IgD-negative memory B cell (primary cell): ENCODE results near the gene CDHR5. TPM values are rescaled to one million over a fixed set of nuclear protein-coding genes. Genes with fewer than 3 reads are reported as not detected.

ENCODE experiments used
- H3K27ac Mint-ChIP-seq, 3 donors: one replicate each; pipeline ENCODE4 v1.8.0; 2020 to 2022; ENCODE audit warnings: mild to moderate bottlenecking in 3 of 3, mixed read lengths in 3 of 3, moderate library complexity in 1 of 3
- H3K27me3 Mint-ChIP-seq: one replicate; pipeline ENCODE4 v1.8.0; 2021; ENCODE audit warnings: mixed read lengths
- H3K36me3 Mint-ChIP-seq: one replicate; pipeline ENCODE4 v1.8.0; 2020; ENCODE audit warnings: mild to moderate bottlenecking, mixed read lengths
- H3K4me1 Mint-ChIP-seq, 3 donors: one replicate each; pipeline ENCODE4 v1.8.0; 2020 to 2022; ENCODE audit warnings: mixed read lengths in 3 of 3, mild to moderate bottlenecking in 1 of 3
- H3K4me3 Mint-ChIP-seq, 4 donors: one replicate each; pipeline ENCODE4 v1.8.0; 2020 to 2022; ENCODE audit warnings: mild to moderate bottlenecking in 4 of 4, mixed read lengths in 4 of 4, moderate library complexity in 3 of 4
- H3K9me3 Mint-ChIP-seq, 3 donors: one replicate each; pipeline ENCODE4 v1.8.0; 2020 to 2021; ENCODE audit warnings: mixed read lengths in 3 of 3, mild to moderate bottlenecking in 1 of 3
- polyA plus RNA-seq: library from polyadenylated mRNA; unstranded; fragments of 300-500 nt; fragmentation: Illumina TruSeq; gene quantifications from one replicate; pipeline ENCODE4 v1.2.3, GENCODE V29; 2021

Gene CDHR5
- polyA plus RNA-seq, 1 donor from 2014 or later = not detected

- Mint-ChIP-seq H3K36me3 (peaks cover 2% of the 10 kb centered on the region), H3K4me3 (peak overlapping the region in 2 of 4 donors; percentile 60 to 85), H3K27me3 (peaks cover 26% of the 10 kb centered on the region), H3K9me3 (no peaks in the 10 kb centered on the region), H3K4me1 (peaks cover 0 to 5% (median 4%) of the 10 kb centered on the region in 3 donors), H3K27ac (no peak overlapping the region)
These were observed 13.1 kb upstream of the CDHR5 start for GRCh38 chr11:637593-638521.

- H3K4me1 Mint-ChIP-seq = peaks cover 0 to 5% (median 2%) of the 10 kb centered on the region in 3 donors
- peak overlapping the region in 1 of 4 donors; percentile 85 for H3K4me3 Mint-ChIP-seq
- H3K27me3 Mint-ChIP-seq = peaks cover 26% of the 10 kb centered on the region
- no peaks in the 10 kb centered on the region for H3K9me3 Mint-ChIP-seq
- H3K36me3 Mint-ChIP-seq = peaks cover 4% of the 10 kb centered on the region
- H3K27ac Mint-ChIP-seq = no peak overlapping the region
These were observed 12.5 kb upstream of the CDHR5 start for GRCh38 chr11:637333-637592.

- Mint-ChIP-seq H3K27ac (peak within 1 kb of the TSS in 1 of 3 donors; percentile 48), H3K4me3 (peak within 1 kb of the TSS in 2 of 4 donors; percentile 60 to 85), H3K36me3 (peaks cover 5% of the 10 kb centered on the region), H3K4me1 (peaks cover 0 to 5% (median 2%) of the 10 kb centered on the region in 3 donors), H3K27me3 (peaks cover 26% of the 10 kb centered on the region), H3K9me3 (no peaks in the 10 kb centered on the region)
These were observed 12.0 kb upstream of the CDHR5 start, which contains the start of gene DRD4 for GRCh38 chr11:636511-637332. TSS of gene DRD4 (plus strand) at chr11:637269. CDS start at chr11:637305, 36 bp downstream.

- Mint-ChIP-seq H3K36me3 (peaks cover 5% of the 10 kb centered on the region), H3K27ac (peak overlapping the region in 1 of 3 donors; percentile 48), H3K4me3 (peak overlapping the region in 1 of 4 donors; percentile 65), H3K4me1 (peaks cover 0 to 5% (median 2%) of the 10 kb centered on the region in 3 donors), H3K9me3 (no peaks in the 10 kb centered on the region), H3K27me3 (peaks cover 26% of the 10 kb centered on the region)
These were observed 11.3 kb upstream of the CDHR5 start for GRCh38 chr11:635945-636510.

- H3K27ac Mint-ChIP-seq = peak overlapping the region in 1 of 3 donors; percentile 76
- H3K36me3 Mint-ChIP-seq = peaks cover 5% of the 10 kb centered on the region
- H3K4me3 Mint-ChIP-seq = peak overlapping the region in 1 of 4 donors; percentile 60
- H3K9me3 Mint-ChIP-seq = no peaks in the 10 kb centered on the region
- H3K4me1 Mint-ChIP-seq = peaks cover 13 to 17% (median 14%) of the 10 kb centered on the region in 3 donors
- H3K27me3 Mint-ChIP-seq = peaks cover 24% of the 10 kb centered on the region
These were observed 6.1 kb upstream of the CDHR5 start for GRCh38 chr11:630871-631270.

GRCh38 chr11:629237-629583 is 4.5 kb upstream of the CDHR5 start:
- H3K27ac Mint-ChIP-seq = peak overlapping the region; percentile 0 to 76 (median 59)
- peaks cover 24% of the 10 kb centered on the region for H3K27me3 Mint-ChIP-seq
- H3K4me1 Mint-ChIP-seq = peaks cover 13 to 17% (median 14%) of the 10 kb centered on the region in 3 donors
- H3K9me3 Mint-ChIP-seq = no peaks in the 10 kb centered on the region
- H3K36me3 Mint-ChIP-seq = peaks cover 5% of the 10 kb centered on the region
- peak overlapping the region in 3 of 4 donors; percentile 7 to 67 (median 26) for H3K4me3 Mint-ChIP-seq

GRCh38 chr11:628056-628455 is 3.3 kb upstream of the CDHR5 start:
- H3K9me3 Mint-ChIP-seq = no peaks in the 10 kb centered on the region
- peaks cover 27% of the 10 kb centered on the region for H3K27me3 Mint-ChIP-seq
- H3K27ac Mint-ChIP-seq = peak overlapping the region in 2 of 3 donors; percentile 17 to 76

GRCh38 chr11:627308-627576 is 2.5 kb upstream of the CDHR5 start:
- H3K27me3 Mint-ChIP-seq = peaks cover 27% of the 10 kb centered on the region
- no peaks in the 10 kb centered on the region for H3K9me3 Mint-ChIP-seq
- H3K4me1 Mint-ChIP-seq = peaks cover 13 to 17% (median 14%) of the 10 kb centered on the region in 3 donors
- no peak overlapping the region for H3K4me3 Mint-ChIP-seq
- no peak overlapping the region for H3K27ac Mint-ChIP-seq
- peaks cover 3% of the 10 kb centered on the region for H3K36me3 Mint-ChIP-seq

More at GRCh38 chr11:628056-628455, 3.3 kb upstream of the CDHR5 start:
- Mint-ChIP-seq H3K36me3 (peaks cover 8% of the 10 kb centered on the region), H3K4me3 (peak overlapping the region in 3 of 4 donors; percentile 25 to 67 (median 26)), H3K4me1 (peaks cover 13 to 17% (median 14%) of the 10 kb centered on the region in 3 donors)

GRCh38 chr11:626475-627307 is 1.9 kb upstream of the CDHR5 start, which contains the start of gene SCT:
TSS of gene SCT (minus strand) at chr11:627181. CDS start at chr11:627143, 38 bp downstream.
- H3K9me3 Mint-ChIP-seq = no peaks in the 10 kb centered on the region
- peak within 1 kb of the TSS in 3 of 4 donors; percentile 25 to 57 (median 26) for H3K4me3 Mint-ChIP-seq
- peaks cover 27% of the 10 kb centered on the region for H3K27me3 Mint-ChIP-seq
- peaks cover 13 to 17% (median 14%) of the 10 kb centered on the region in 3 donors for H3K4me1 Mint-ChIP-seq
- peaks cover 4% of the 10 kb centered on the region for H3K36me3 Mint-ChIP-seq
- H3K27ac Mint-ChIP-seq = peak within 1 kb of the TSS in 1 of 3 donors; percentile 76

GRCh38 chr11:625636-626268 is 997 bp upstream of the CDHR5 start:
- no peaks in the 10 kb centered on the region for H3K9me3 Mint-ChIP-seq
- H3K4me3 Mint-ChIP-seq = peak overlapping the region in 1 of 4 donors; percentile 43
- H3K4me1 Mint-ChIP-seq = peaks cover 13 to 17% (median 14%) of the 10 kb centered on the region in 3 donors
- no peak overlapping the region for H3K27ac Mint-ChIP-seq
- H3K27me3 Mint-ChIP-seq = peaks cover 27% of the 10 kb centered on the region
- peaks cover 4% of the 10 kb centered on the region for H3K36me3 Mint-ChIP-seq

GRCh38 chr11:623999-624704 is 603 bp downstream of the CDHR5 start:
- Mint-ChIP-seq H3K9me3 (no peaks in the 10 kb centered on the region), H3K4me1 (peaks cover 8 to 11% (median 10%) of the 10 kb centered on the region in 3 donors), H3K4me3 (no peak overlapping the region), H3K27me3 (peaks cover 19% of the 10 kb centered on the region), H3K36me3 (peaks cover 4% of the 10 kb centered on the region), H3K27ac (peak overlapping the region in 1 of 3 donors; percentile 67)

- H3K27me3 Mint-ChIP-seq = peaks cover 11% of the 10 kb centered on the region
- peak overlapping the region in 2 of 4 donors; percentile 47 to 58 for H3K4me3 Mint-ChIP-seq
- peaks cover 2 to 5% (median 2%) of the 10 kb centered on the region in 3 donors for H3K4me1 Mint-ChIP-seq
- H3K36me3 Mint-ChIP-seq = peaks cover 5% of the 10 kb centered on the region
- H3K9me3 Mint-ChIP-seq = no peaks in the 10 kb centered on the region
- peak overlapping the region in 1 of 3 donors; percentile 67 for H3K27ac Mint-ChIP-seq
These were observed 1.3 kb downstream of the CDHR5 start for GRCh38 chr11:623349-623869.

- Mint-ChIP-seq H3K9me3 (no peaks in the 10 kb centered on the region), H3K27ac (peak overlapping the region in 1 of 3 donors; percentile 25), H3K27me3 (peaks cover 3% of the 10 kb centered on the region), H3K4me1 (no peaks in the 10 kb centered on the region), H3K4me3 (peak overlapping the region in 1 of 4 donors; percentile 58), H3K36me3 (peaks cover 7% of the 10 kb centered on the region)
These were observed 2.9 kb downstream of the CDHR5 start for GRCh38 chr11:621838-622237.
